H1 (cell line): ENCODE results near the gene DIP2C. TPM values are rescaled to one million over a fixed set of nuclear protein-coding genes. Genes with fewer than 3 reads are reported as not detected.

ENCODE experiments used
- CTCF ChIA-PET: fragments of 300-600 bp; sonication (Branson Sonifier 250); formaldehyde crosslinking; loops from one replicate; lab custom pipeline; 2021; ENCODE audit not compliant: partially characterized antibody; lab: Charles Lee
- POLR2A ChIA-PET: fragments of 300-600 bp; sonication (Branson Sonifier 250); formaldehyde crosslinking; loops from one replicate; lab custom pipeline; 2021; ENCODE audit warnings: inconsistent platforms; ENCODE audit not compliant: partially characterized antibody; lab: Charles Lee
- DNase-seq, 2 experiments: peaks; one replicate each; pipeline versions ENCODE4 v3.0.0 to v3.0.0-alpha.2; 2010 to 2022; ENCODE audit warnings: low spot score in 2 of 2, low read depth in 1 of 2, mixed read lengths in 1 of 2
- FAIRE-seq: peaks from 2 replicates; lab custom pipeline; 2011; peaks lifted over from hg19 to GRCh38; lab: Jason Lieb, UNC
- H2AFZ ChIP-seq: 2 replicates; pipeline ENCODE4 v1.8.1; 2012; ENCODE audit warnings: low read length, inconsistent platforms
- H2AK5ac ChIP-seq: 2 replicates; pipeline ENCODE4 v1.6.1; 2013; ENCODE audit warnings: low read depth, low read length
- H2BK120ac ChIP-seq: replicated peaks from 2 replicates; pipeline ENCODE3; 2013; ENCODE audit warnings: low read depth, low read length, inconsistent platforms
- H2BK12ac ChIP-seq: 2 replicates; pipeline ENCODE4 v1.6.1; 2013; ENCODE audit warnings: low read depth, low read length
- H2BK15ac ChIP-seq: 2 replicates; pipeline ENCODE4 v1.6.1; 2013; ENCODE audit warnings: low read length
- H2BK20ac ChIP-seq: 2 replicates; pipeline ENCODE4 v1.6.1; 2013; ENCODE audit warnings: low read length
- H2BK5ac ChIP-seq: 2 replicates; pipeline ENCODE4 v1.6.1; 2013; ENCODE audit warnings: low read depth, low read length
- H3K14ac ChIP-seq: 2 replicates; pipeline ENCODE4 v1.6.1; 2013; ENCODE audit warnings: inconsistent platforms; ENCODE audit not compliant: insufficient read length
- H3K18ac ChIP-seq: 2 replicates; pipeline ENCODE4 v1.6.1; 2013; ENCODE audit warnings: low read length; ENCODE audit errors: extremely low read depth
- H3K23ac ChIP-seq: 2 replicates; pipeline ENCODE4 v1.6.1; 2013; ENCODE audit warnings: inconsistent platforms; ENCODE audit not compliant: insufficient read length
- H3K23me2 ChIP-seq: 2 replicates; pipeline ENCODE4 v1.6.1; 2013; ENCODE audit warnings: low read depth, low read length
- H3K27ac ChIP-seq: 2 replicates; pipeline ENCODE4 v1.6.1; 2011; ENCODE audit warnings: low read depth, low read length, inconsistent platforms
- H3K27me3 ChIP-seq, 4 experiments: replicated peaks in 1 of 4; 1 replicate in 1 of 4; 2 replicates in 3 of 4; pipeline versions ENCODE4 v1.6.1 to v1.8.1; 2011 to 2013; ENCODE audit warnings: low read length in 3 of 4, mild to moderate bottlenecking in 3 of 4, inconsistent platforms in 2 of 4, mixed read lengths in 2 of 4, moderate library complexity in 1 of 4; ENCODE audit not compliant: control insufficient read depth in 3 of 4, insufficient read depth in 3 of 4; ENCODE audit errors: extremely low read depth in 1 of 4
- H3K36me3 ChIP-seq, 4 experiments: 2 replicates each; pipeline versions ENCODE4 v1.6.1 to v1.8.1; 2011 to 2013; ENCODE audit warnings: mild to moderate bottlenecking in 4 of 4, low read length in 3 of 4, moderate library complexity in 2 of 4, control low read depth in 1 of 4, inconsistent platforms in 1 of 4; ENCODE audit not compliant: insufficient read depth in 4 of 4, control insufficient read depth in 2 of 4
- H3K4ac ChIP-seq: replicated peaks from 2 replicates; pipeline ENCODE3; 2013; ENCODE audit warnings: low read length, low read depth, mixed read lengths, inconsistent platforms; ENCODE audit not compliant: insufficient read length
- H3K4me1 ChIP-seq, 4 experiments: replicated peaks in 1 of 4; 1 replicate in 1 of 4; 2 replicates in 3 of 4; pipeline versions ENCODE4 v1.6.1 to v1.8.1; 2011 to 2013; ENCODE audit warnings: low read length in 3 of 4, inconsistent platforms in 2 of 4, mixed read lengths in 1 of 4; ENCODE audit not compliant: insufficient read depth in 4 of 4, control insufficient read depth in 3 of 4
- H3K4me2 ChIP-seq, 2 experiments: 2 replicates each; pipeline versions ENCODE4 v1.6.1 to v1.8.1; 2011 to 2013; ENCODE audit warnings: low read depth in 2 of 2, low read length in 2 of 2, control low read depth in 1 of 2, inconsistent platforms in 1 of 2, mild to moderate bottlenecking in 1 of 2; ENCODE audit not compliant: insufficient read depth in 1 of 2
- H3K4me3 ChIP-seq, 4 experiments: fragments of 200-600, 300-600 bp in 1 of 4; sonication (generic), shearing (Covaris generic), sonication (Bioruptor Twin) in 1 of 4; 2 replicates each; pipeline versions ENCODE4 v1.5.1 to v1.8.1; 2011 to 2016; ENCODE audit warnings: low read length in 4 of 4, low read depth in 3 of 4, control low read depth in 2 of 4, inconsistent platforms in 2 of 4, mild to moderate bottlenecking in 2 of 4, mixed read lengths in 1 of 4, moderate library complexity in 1 of 4; ENCODE audit not compliant: insufficient read depth in 2 of 4; ENCODE audit errors: extremely low read depth in 1 of 4
- H3K56ac ChIP-seq: replicated peaks from 2 replicates; pipeline ENCODE3; 2013; ENCODE audit warnings: low read depth, mild to moderate bottlenecking, mixed read lengths, low read length, inconsistent platforms; ENCODE audit not compliant: insufficient read length
- H3K79me1 ChIP-seq: 2 replicates; pipeline ENCODE4 v1.6.1; 2013; ENCODE audit warnings: low read depth, low read length, control low read depth
- H3K79me2 ChIP-seq, 2 experiments: 2 replicates each; pipeline versions ENCODE4 v1.6.1 to v1.8.1; 2012 to 2013; ENCODE audit warnings: low read length in 2 of 2, mild to moderate bottlenecking in 2 of 2, inconsistent platforms in 1 of 2; ENCODE audit not compliant: insufficient read depth in 2 of 2, control insufficient read depth in 1 of 2
- H3K9ac ChIP-seq, 4 experiments: replicated peaks in 1 of 4; 1 replicate in 1 of 4; 2 replicates in 3 of 4; pipeline versions ENCODE4 v1.6.1 to v1.8.1; 2011 to 2013; ENCODE audit warnings: low read depth in 3 of 4, low read length in 3 of 4, control low read depth in 2 of 4, mild to moderate bottlenecking in 2 of 4, moderate library complexity in 2 of 4, inconsistent platforms in 1 of 4; ENCODE audit errors: extremely low read depth in 1 of 4
- H3K9me3 ChIP-seq, 2 experiments: 2 replicates each; pipeline versions ENCODE4 v1.6.1 to v1.8.1; 2012 to 2013; ENCODE audit warnings: mild to moderate bottlenecking in 2 of 2, moderate library complexity in 2 of 2, control low read depth in 1 of 2, inconsistent platforms in 1 of 2, low read depth in 1 of 2, low read length in 1 of 2, mixed read lengths in 1 of 2; ENCODE audit not compliant: insufficient read depth in 2 of 2
- H4K20me1 ChIP-seq, 2 experiments: replicated peaks in 1 of 2; 2 replicates each; pipeline versions ENCODE3 to v1.8.1; 2011 to 2013; ENCODE audit warnings: inconsistent platforms in 2 of 2, low read length in 2 of 2, mild to moderate bottlenecking in 1 of 2; ENCODE audit not compliant: insufficient read depth in 2 of 2, control insufficient read depth in 1 of 2
- H4K5ac ChIP-seq: 2 replicates; pipeline ENCODE4 v1.6.1; 2013; ENCODE audit warnings: low read length, low read depth, mixed read lengths, inconsistent platforms; ENCODE audit not compliant: insufficient read length
- H4K8ac ChIP-seq: 2 replicates; pipeline ENCODE4 v1.8.0; 2013; ENCODE audit warnings: mild to moderate bottlenecking, moderate library complexity, low read length, inconsistent platforms; ENCODE audit not compliant: insufficient read depth; ENCODE audit errors: extremely low read depth
- H4K91ac ChIP-seq: replicated peaks from 2 replicates; pipeline ENCODE3; 2013; ENCODE audit warnings: low read length, mixed read lengths, inconsistent platforms; ENCODE audit not compliant: insufficient read length
- BCL11A ChIP-seq, 2 experiments: IDR thresholded peaks; one replicate each; pipeline ENCODE4 v1.6.1; 2011; ENCODE audit warnings: low read depth in 2 of 2, low read length in 2 of 2, mild to moderate bottlenecking in 2 of 2
- E2F6 ChIP-seq: IDR thresholded peaks from 2 replicates; pipeline ENCODE4 v1.6.1; 2012; ENCODE audit warnings: inconsistent platforms
- EGR1 ChIP-seq: IDR thresholded peaks from 2 replicates; pipeline ENCODE4 v1.6.1; 2011; ENCODE audit warnings: low read depth, low read length, borderline replicate concordance
- FOSL1 ChIP-seq: IDR thresholded peaks from 2 replicates; pipeline ENCODE4 v1.6.1; 2011; ENCODE audit warnings: mild to moderate bottlenecking, low read depth, low read length, moderate library complexity; ENCODE audit not compliant: insufficient read depth
- JUN ChIP-seq: IDR thresholded peaks from 2 replicates; pipeline ENCODE4 v1.6.1; 2011; ENCODE audit warnings: low read depth, mild to moderate bottlenecking, improper control_type of control experiment, low read length
- POLR2AphosphoS5 ChIP-seq: IDR thresholded peaks from 2 replicates; pipeline ENCODE4 v1.6.1; 2011; ENCODE audit warnings: low read depth, low read length
- RFX5 ChIP-seq: IDR thresholded peaks from 2 replicates; pipeline ENCODE4 v1.6.1; 2011; ENCODE audit warnings: low read depth, low read length, improper control_type of control experiment, borderline replicate concordance
- SAP30 ChIP-seq: fragments of 300-600 bp; sonication (generic); IDR thresholded peaks from 2 replicates; pipeline ENCODE4 v1.7.1; 2012; ENCODE audit warnings: low read length, moderate library complexity, mild to moderate bottlenecking, inconsistent platforms; ENCODE audit not compliant: insufficient read depth, insufficient replicate concordance
- SIRT6 ChIP-seq: IDR thresholded peaks from one replicate; pipeline ENCODE4 v1.7.1; 2012; ENCODE audit warnings: low read length, inconsistent platforms
- SRF ChIP-seq: IDR thresholded peaks from 2 replicates; pipeline ENCODE4 v1.6.1; 2011; ENCODE audit warnings: mild to moderate bottlenecking, low read depth, low read length, moderate library complexity
- TAF1 ChIP-seq: IDR thresholded peaks from 2 replicates; pipeline ENCODE4 v1.6.1; 2011; ENCODE audit warnings: mild to moderate bottlenecking, low read depth, low read length
- TCF12 ChIP-seq: IDR thresholded peaks from 2 replicates; pipeline ENCODE4 v1.6.1; 2011; ENCODE audit warnings: low read depth, mild to moderate bottlenecking, low read length
- WGBS, 2 experiments: shearing (Covaris generic) in 1 of 2; methylation state at CpG; one replicate each; pipeline versions ENCODE4 v1.1.6 to v1.1.7; 2013 to 2015; ENCODE audit warnings: low lambda C conversion rate in 2 of 2, mixed read lengths in 2 of 2, inconsistent platforms in 1 of 2, low coverage in 1 of 2, missing lambda C conversion rate in 1 of 2; ENCODE audit not compliant: insufficient replicate concordance in 2 of 2, insufficient coverage in 1 of 2, insufficient read length in 1 of 2; ENCODE audit errors: extremely low coverage in 1 of 2, missing lambda C conversion rate in 1 of 2; 5-methylcytosine and 5-hydroxymethylcytosine counted together
- polyA plus RNA-seq, 7 experiments: library from polyadenylated mRNA; depleted of rRNA in 3 of 7; stranded (reverse) in 5 of 7; unstranded in 2 of 7; fragments of >200 nt in 5 of 7; fragments of 200-250 nt in 2 of 7; gene quantifications; 1 replicate in 5 of 7; 2 replicates in 1 of 7; 4 replicates in 1 of 7; pipeline versions ENCODE4 v1.2.1 to v1.2.3, GENCODE V29; 2011 to 2013; ENCODE audit warnings: missing spikeins in 2 of 7, mixed read lengths in 2 of 7
- total RNA-seq: library from RNA; stranded (reverse); fragmentation: NEBNext Ultra II Directional; extraction: Animal tissue kit (Norgen Biotek cat#: 25700); gene quantifications from 2 replicates; pipeline ENCODE4 v1.2.1, GENCODE V29; 2021

Gene DIP2C
- total and polyA plus RNA-seq, 2 of the 8 experiments (the other 6 are each of a cell fraction or from before 2014, with no cell fraction given) = 3.8 to 9.3 TPM

DNA sequence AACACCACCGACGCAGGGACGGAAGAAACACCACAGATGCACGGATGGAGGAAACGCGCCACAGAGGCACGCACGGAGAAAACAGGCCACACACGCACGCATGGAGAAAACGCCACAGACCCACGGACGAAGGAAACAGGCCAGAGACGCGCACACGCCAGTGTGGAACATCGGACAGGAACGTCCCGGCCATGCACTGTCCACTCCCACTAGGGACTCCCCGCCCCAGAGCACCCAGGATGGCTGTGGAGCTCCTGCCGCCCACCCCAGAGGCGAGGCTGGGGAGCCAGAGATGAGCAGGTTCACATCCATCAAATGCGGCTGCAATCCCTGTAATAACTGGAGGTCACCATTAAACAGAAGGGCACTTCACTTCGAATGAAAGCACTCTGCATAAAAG is 17.3 kb downstream of the DIP2C start:
- peaks cover 15 to 40% of the 10 kb centered on the region in 2 experiments for H3K79me2 ChIP-seq
- TF ChIP-seq FOSL1 (no peak), EGR1 (no peak), SAP30 (no peak), SRF (no peak), JUN (no peak), TAF1 (no peak), BCL11A (IDR thresholded peaks at IDR 0.05; ENCODE audit: low read depth in 2 of 2, low read length in 2 of 2) (no peak), RFX5 (no peak), TCF12 (no peak), SIRT6 (no peak), POLR2AphosphoS5 (no peak), E2F6 (no peak)
- TF ChIP-seq, all 59 proteins: peak for 0
- H2AFZ ChIP-seq = no peak overlapping the region
- H4K8ac ChIP-seq = no peak overlapping the region
- no peak overlapping the region for H4K91ac ChIP-seq
- H2BK5ac ChIP-seq = no peak overlapping the region; the same call in 1 of the 2 replicates
- DNase-seq = no peak
- H3K4me3 ChIP-seq = no peak overlapping the region
- FAIRE-seq = no peak
- H3K56ac ChIP-seq = no peak overlapping the region
- peaks cover 19% of the 10 kb centered on the region for H3K79me1 ChIP-seq
- H3K18ac ChIP-seq = no peak overlapping the region
- H3K23me2 ChIP-seq = peaks cover 11% of the 10 kb centered on the region
- no peak overlapping the region for H3K27ac ChIP-seq
- H3K27me3 ChIP-seq = no peaks in the 10 kb centered on the region
- no peak overlapping the region for H2BK20ac ChIP-seq
- 89% methylated on average over 23 of the region's 24 CpGs; no CpG with 5 or more reads in 1 of the 2 experiments for WGBS, 2 experiments
- no peak overlapping the region for H2BK12ac ChIP-seq
- ChIA-PET CTCF (interaction anchor here (1.5 kb wide), 1 partner anchor 117 kb away, joined by 6 read pairs; no protein-coding TSS in a partner anchor), POLR2A (no interaction called here)
- peak overlapping the region; percentile 75; the same call in 1 of the 2 replicates for H2AK5ac ChIP-seq
- H3K36me3 ChIP-seq = no peaks in the 10 kb centered on the region; a peak in 1 of 8 replicates
- H2BK15ac ChIP-seq = no peak overlapping the region
- no peak overlapping the region for H3K4me2 ChIP-seq
- no peak overlapping the region for H3K23ac ChIP-seq
- H3K9me3 ChIP-seq = peaks cover 0 to 4% of the 10 kb centered on the region in 2 experiments; a peak in 3 of 4 replicates
- no peak overlapping the region for H2BK120ac ChIP-seq
- no peaks in the 10 kb centered on the region for H3K4me1 ChIP-seq
- peaks cover 3 to 20% of the 10 kb centered on the region in 2 experiments for H4K20me1 ChIP-seq
- no peak overlapping the region for H3K14ac ChIP-seq
- H3K9ac ChIP-seq = no peak overlapping the region
- H3K4ac ChIP-seq = no peak overlapping the region
- H4K5ac ChIP-seq = no peak overlapping the region
